Ishikawa (cell line): Measurements from ENCODE around the gene ZNF804A.

ENCODE experiments used
- CEBPB ChIP-seq: IDR thresholded peaks from 2 replicates; pipeline ENCODE4 v1.6.1; 2012
- CREB1 ChIP-seq: IDR thresholded peaks from 2 replicates; pipeline ENCODE4 v1.6.1; 2012; ENCODE audit warnings: low read depth
- EGR1 ChIP-seq: IDR thresholded peaks from 2 replicates; pipeline ENCODE4 v1.6.1; 2012
- EP300 ChIP-seq: IDR thresholded peaks from 2 replicates; pipeline ENCODE4 v1.6.1; 2012; ENCODE audit warnings: borderline replicate concordance
- FOXM1 ChIP-seq: IDR thresholded peaks from 2 replicates; pipeline ENCODE4 v1.6.1; 2012; ENCODE audit warnings: low read depth, borderline replicate concordance
- MAX ChIP-seq: IDR thresholded peaks from 2 replicates; pipeline ENCODE4 v1.6.1; 2012
- NFIC ChIP-seq: IDR thresholded peaks from 2 replicates; pipeline ENCODE4 v1.6.1; 2012
- RAD21 ChIP-seq: IDR thresholded peaks from 2 replicates; pipeline ENCODE4 v1.6.1; 2012; ENCODE audit warnings: low read depth
- REST ChIP-seq: IDR thresholded peaks from 2 replicates; pipeline ENCODE4 v1.6.1; 2012; ENCODE audit warnings: low read depth, mild to moderate bottlenecking
- TAF1 ChIP-seq: IDR thresholded peaks from 2 replicates; pipeline ENCODE4 v1.6.1; 2012; ENCODE audit warnings: low read depth, mild to moderate bottlenecking
- TCF12 ChIP-seq: IDR thresholded peaks from 2 replicates; pipeline ENCODE4 v1.6.1; 2012; ENCODE audit warnings: low read depth
- TEAD4 ChIP-seq: IDR thresholded peaks from 2 replicates; pipeline ENCODE4 v1.6.1; 2012
- USF1 ChIP-seq: IDR thresholded peaks from 2 replicates; pipeline ENCODE4 v1.6.1; 2012
- YY1 ChIP-seq: IDR thresholded peaks from 2 replicates; pipeline ENCODE4 v1.6.1; 2012; ENCODE audit warnings: low read depth
- ZBTB7A ChIP-seq: IDR thresholded peaks from 2 replicates; pipeline ENCODE4 v1.6.1; 2012; ENCODE audit warnings: low read depth

The ZNF804A gene

GRCh38 chr2:184589261-184589660 lies 9.1 kb upstream of the ZNF804A start:
- TF ChIP-seq CREB1, result no peak
- no peak for TF ChIP-seq RAD21
- TF ChIP-seq MAX, result no peak
- TF ChIP-seq TEAD4, result no peak
- no peak for TF ChIP-seq FOXM1
- TF ChIP-seq NFIC, result no peak
- TF ChIP-seq YY1, result no peak
- no peak for TF ChIP-seq REST
- no peak for TF ChIP-seq ZBTB7A
- TF ChIP-seq TAF1, result no peak
- no peak for TF ChIP-seq EGR1
- no peak for TF ChIP-seq TCF12
- TF ChIP-seq EP300, result no peak
- TF ChIP-seq CEBPB, result no peak

- no peak for TF ChIP-seq USF1
- TF ChIP-seq EGR1, result no peak
- no peak for TF ChIP-seq MAX
- TF ChIP-seq RAD21, result no peak
- TF ChIP-seq FOXM1, result no peak
- TF ChIP-seq YY1, result no peak
- no peak for TF ChIP-seq REST
Observed at GRCh38 chr2:184596819-184597411, 1.4 kb upstream of the ZNF804A start.

- no peak for TF ChIP-seq CREB1
- no peak for TF ChIP-seq YY1
- no peak for TF ChIP-seq FOXM1
Observed at GRCh38 chr2:184597571-184597991, 748 bp upstream of the ZNF804A start.

- TF ChIP-seq NFIC, result no peak
- no peak for TF ChIP-seq CEBPB
- TF ChIP-seq YY1, result no peak
- TF ChIP-seq FOXM1, result no peak
- no peak for TF ChIP-seq TAF1
- no peak for TF ChIP-seq USF1
Observed at GRCh38 chr2:184598002-184598315, 370 bp upstream of the ZNF804A start.

GRCh38 chr2:184599054-184599871 lies 934 bp downstream of the ZNF804A start:
- no peak for TF ChIP-seq TCF12
- no peak for TF ChIP-seq RAD21
- TF ChIP-seq TAF1, result no peak
- TF ChIP-seq CEBPB, result no peak
- TF ChIP-seq EP300, result no peak
- no peak for TF ChIP-seq MAX

GRCh38 chr2:184599872-184600222 lies 1.5 kb downstream of the ZNF804A start:
- no peak for TF ChIP-seq CEBPB
- no peak for TF ChIP-seq TEAD4
- TF ChIP-seq TCF12, result no peak
- no peak for TF ChIP-seq NFIC
- no peak for TF ChIP-seq RAD21
- no peak for TF ChIP-seq YY1
- TF ChIP-seq EGR1, result no peak
- no peak for TF ChIP-seq CREB1
- no peak for TF ChIP-seq ZBTB7A
- TF ChIP-seq TAF1, result no peak
- no peak for TF ChIP-seq MAX
- TF ChIP-seq FOXM1, result no peak
- no peak for TF ChIP-seq EP300
- TF ChIP-seq USF1, result no peak
- TF ChIP-seq REST, result no peak
